Body of pancreas (tissue), 4 donors: ENCODE results near the gene FUT9.

ENCODE experiments used
- POLR2A ChIP-seq, 3 donors: fragments of 450-650 bp; IDR thresholded peaks; one replicate each; pipeline ENCODE4 v1.6.1; 2016; ENCODE audit warnings: antibody characterized with exemption in 3 of 3, mild to moderate bottlenecking in 2 of 3
- TF ChIP-seq, protein P1 (sequence below), 7 experiments: fragments of 450-650 bp in 4 of 7; fragments of 200-600 bp in 3 of 7; sonication (generic) in 3 of 7; IDR thresholded peaks; one replicate each; pipeline ENCODE4 v1.5.1; 2016 to 2019; ENCODE audit warnings: antibody characterized with exemption in 7 of 7

DNA sequence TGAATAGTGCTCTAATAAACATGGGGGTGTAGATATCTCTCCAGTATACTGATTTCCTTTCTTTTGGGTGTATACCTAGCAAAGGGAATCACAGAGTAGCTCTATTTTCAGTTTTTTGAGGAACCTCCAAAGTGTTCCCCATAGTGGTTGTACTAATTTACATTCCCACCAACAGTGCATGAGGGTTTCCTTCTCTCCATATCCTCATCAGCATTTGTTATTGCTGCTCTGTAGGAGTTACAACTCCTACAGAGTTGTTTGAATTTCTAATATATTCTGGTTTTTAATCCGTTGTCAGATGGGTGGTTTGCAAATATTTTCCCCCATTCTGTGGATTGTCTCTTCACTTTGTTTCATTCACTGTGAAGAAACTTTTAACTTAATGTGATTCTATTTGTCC, 207.9 kb downstream of the FUT9 start:
- TF ChIP-seq, protein P1, sequence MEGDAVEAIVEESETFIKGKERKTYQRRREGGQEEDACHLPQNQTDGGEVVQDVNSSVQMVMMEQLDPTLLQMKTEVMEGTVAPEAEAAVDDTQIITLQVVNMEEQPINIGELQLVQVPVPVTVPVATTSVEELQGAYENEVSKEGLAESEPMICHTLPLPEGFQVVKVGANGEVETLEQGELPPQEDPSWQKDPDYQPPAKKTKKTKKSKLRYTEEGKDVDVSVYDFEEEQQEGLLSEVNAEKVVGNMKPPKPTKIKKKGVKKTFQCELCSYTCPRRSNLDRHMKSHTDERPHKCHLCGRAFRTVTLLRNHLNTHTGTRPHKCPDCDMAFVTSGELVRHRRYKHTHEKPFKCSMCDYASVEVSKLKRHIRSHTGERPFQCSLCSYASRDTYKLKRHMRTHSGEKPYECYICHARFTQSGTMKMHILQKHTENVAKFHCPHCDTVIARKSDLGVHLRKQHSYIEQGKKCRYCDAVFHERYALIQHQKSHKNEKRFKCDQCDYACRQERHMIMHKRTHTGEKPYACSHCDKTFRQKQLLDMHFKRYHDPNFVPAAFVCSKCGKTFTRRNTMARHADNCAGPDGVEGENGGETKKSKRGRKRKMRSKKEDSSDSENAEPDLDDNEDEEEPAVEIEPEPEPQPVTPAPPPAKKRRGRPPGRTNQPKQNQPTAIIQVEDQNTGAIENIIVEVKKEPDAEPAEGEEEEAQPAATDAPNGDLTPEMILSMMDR (IDR thresholded peaks at IDR 0.05): no peak
- no peak for TF ChIP-seq POLR2A (IDR thresholded peaks at IDR 0.05)
